GOT3 (cell line): Measurements from ENCODE around the gene APIP.
A peak's percentile ranks its signal among the peaks of the same experiment; 100 is the strongest.

Experiments used
- DNase-seq: peaks from one replicate; lab custom pipeline; 2025; ENCODE audit warnings: mixed read lengths; lab: John Stamatoyannopoulos, UW

APIP gene, protein sequence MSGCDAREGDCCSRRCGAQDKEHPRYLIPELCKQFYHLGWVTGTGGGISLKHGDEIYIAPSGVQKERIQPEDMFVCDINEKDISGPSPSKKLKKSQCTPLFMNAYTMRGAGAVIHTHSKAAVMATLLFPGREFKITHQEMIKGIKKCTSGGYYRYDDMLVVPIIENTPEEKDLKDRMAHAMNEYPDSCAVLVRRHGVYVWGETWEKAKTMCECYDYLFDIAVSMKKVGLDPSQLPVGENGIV

GRCh38 chr11:34916015-34916842 is at the start of gene APIP, which contains the start of gene PDHX:
Gene APIP (minus strand): TSS chr11:34916379. CDS start chr11:34916284, 95 bp downstream.
Gene PDHX (plus strand): TSS chr11:34916618. CDS start chr11:34916656, 38 bp downstream.
- peak; percentile 93 for DNase-seq

DNA sequence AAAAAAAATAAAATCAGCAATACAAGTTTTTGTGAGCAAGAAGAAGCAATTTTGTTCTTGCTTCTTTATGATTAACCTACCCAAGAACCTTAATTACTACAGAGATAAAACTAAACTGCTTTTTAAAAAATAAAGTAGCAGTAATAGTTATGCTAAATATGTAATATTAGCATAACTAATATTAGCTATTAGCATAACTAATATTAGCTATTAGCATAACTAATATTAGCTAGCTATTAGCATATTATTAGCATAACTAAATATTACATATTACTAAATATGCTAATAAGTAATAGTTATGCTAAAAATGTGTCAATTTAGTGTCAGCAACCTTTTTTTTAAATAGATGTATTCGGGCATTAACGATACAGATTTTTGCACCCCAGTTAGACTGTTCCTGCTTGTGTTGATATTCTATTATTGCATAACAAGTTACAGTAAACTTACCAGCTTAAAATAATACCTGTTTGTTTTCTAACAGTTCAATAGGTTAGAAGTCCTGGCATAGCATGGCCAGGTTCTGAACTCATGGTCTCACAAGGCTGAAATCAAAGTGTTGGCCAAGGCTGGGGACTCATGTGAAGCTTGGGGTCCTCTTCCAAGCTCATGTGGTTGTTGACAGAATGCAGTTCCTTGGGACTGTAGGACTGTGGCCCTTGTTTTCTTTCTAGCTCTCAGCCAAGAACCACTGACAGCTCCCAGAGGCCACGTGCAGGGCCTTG is 48.6 kb upstream of the APIP start:
- no peak for DNase-seq

- no peak for DNase-seq
Measured at GRCh38 chr11:34963351-34963750, 47.2 kb upstream of the APIP start.

- DNase-seq, result no peak
Measured at GRCh38 chr11:34962034-34962433, 45.9 kb upstream of the APIP start.

DNA sequence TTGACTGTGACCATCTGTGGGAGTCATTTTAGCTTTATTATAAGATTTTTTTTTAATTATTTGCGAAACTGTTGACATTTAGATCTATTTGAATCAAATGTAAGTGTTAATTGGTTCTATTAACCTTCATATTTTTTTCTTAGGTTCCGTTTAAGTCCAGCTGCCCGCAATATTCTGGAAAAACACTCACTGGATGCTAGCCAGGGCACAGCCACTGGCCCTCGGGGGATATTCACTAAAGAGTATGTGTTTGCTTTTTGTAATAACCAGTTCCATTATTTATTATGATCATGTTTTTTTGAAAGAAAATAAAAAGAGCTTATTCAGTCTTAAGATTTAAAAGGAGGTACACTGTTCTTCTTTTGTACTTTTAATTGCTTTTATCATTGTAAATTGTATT is 44.1 kb upstream of the APIP start:
- no peak for DNase-seq

DNA sequence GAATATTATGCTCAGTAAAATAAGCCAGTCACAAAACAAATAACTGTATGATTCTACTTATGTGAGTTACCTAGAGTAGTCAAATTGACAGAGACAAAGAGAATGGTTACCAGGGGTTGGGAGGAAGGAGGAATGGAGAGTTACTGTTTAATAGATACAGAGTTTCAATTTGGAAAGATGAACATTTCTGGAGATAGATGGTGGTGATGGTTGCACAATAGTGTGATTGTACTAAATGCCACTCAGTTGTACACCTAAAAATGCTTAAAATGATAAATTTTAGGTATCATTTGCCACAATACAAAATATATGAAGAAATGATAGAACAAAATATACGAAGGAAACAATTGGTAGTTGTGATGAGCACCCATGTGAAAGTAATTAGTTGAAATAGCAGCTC is 43.6 kb upstream of the APIP start:
- DNase-seq, result no peak

DNA sequence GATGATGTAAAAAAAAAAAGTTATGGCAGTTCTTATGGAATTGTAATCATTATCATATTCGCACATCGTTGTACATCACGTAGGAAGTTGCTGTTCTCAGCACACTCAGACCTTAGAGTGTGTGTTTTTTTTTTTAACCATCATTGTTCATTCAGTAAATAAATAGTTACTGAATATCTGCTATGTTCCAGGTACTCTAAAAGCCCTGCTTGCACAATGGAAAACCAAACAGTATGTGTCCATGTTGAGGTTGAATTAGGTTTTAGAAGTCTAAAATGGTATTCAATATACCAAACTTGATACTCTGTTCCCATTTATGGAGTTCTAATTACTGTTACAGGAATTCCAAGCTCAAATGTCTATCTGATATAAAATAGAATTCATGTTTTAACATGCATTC is 41.4 kb upstream of the APIP start:
- DNase-seq, result no peak

GRCh38 chr11:34957206-34957605 is 41.0 kb upstream of the APIP start:
- DNase-seq, result no peak

GRCh38 chr11:34953955-34954354 is 37.8 kb upstream of the APIP start:
- DNase-seq, result no peak

DNA sequence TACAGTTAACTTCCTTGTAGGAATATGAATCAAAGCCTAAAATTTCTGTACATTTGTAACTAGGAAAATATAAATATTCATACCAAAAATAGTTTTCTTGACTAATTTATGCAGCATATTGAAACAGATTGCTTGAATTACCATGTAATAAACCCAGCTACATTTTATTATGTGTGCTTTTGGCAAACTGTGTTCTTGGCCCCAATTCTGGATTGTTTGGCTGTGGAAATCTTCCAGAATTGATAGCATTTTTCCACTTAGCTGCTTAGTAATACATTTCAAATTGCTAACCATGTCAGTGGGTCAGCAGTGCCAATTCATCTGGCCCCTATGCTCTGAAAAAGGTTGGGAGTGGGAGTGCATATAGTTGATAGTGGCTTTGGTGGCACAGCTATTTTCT is 32.5 kb upstream of the APIP start:
- DNase-seq, result no peak

DNA sequence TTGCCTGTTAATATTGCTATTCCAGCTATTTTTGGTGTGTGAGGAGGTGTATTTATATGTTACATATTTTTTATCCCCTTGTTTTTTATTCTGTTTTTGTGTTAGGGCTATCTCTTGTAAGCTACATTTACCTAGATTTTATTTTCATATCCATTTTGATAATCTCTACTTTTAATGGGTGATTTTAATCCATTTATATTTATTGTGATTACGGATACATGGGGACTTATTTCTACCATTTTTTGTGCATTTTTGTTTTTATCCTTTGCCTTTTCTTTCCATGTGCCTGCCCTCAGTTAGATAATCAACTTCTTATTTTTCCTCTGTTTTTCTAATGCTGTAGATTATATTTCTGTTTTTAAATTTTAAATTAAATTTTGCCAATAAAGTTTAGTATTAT is 28.5 kb upstream of the APIP start:
- DNase-seq, result no peak

DNA sequence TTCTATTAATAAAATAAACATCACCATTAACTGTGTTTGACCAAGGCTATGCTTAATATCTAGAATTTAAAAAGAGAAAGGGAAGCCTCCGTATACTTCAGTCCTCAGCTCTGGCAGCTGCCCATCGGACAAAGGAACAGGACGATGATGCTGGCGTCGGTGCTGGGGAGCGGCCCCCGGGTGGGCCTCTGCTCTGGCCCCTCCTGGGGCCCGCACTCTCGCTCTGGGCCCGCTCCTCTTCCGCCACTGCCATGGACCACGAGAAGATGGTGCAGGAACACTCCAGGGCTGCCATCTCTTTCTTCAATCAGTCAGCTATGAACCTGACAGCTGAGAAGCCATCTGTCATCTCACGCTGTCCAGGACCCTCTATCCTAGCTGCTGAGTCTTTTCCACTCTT is 25.5 kb upstream of the APIP start:
- DNase-seq, result no peak

GRCh38 chr11:34940026-34940677 is 24.0 kb upstream of the APIP start:
- DNase-seq, result no peak

- no peak for DNase-seq
Measured at GRCh38 chr11:34938611-34939010, 22.4 kb upstream of the APIP start.

GRCh38 chr11:34936945-34937629 is 20.9 kb upstream of the APIP start:
- DNase-seq, result no peak

DNA sequence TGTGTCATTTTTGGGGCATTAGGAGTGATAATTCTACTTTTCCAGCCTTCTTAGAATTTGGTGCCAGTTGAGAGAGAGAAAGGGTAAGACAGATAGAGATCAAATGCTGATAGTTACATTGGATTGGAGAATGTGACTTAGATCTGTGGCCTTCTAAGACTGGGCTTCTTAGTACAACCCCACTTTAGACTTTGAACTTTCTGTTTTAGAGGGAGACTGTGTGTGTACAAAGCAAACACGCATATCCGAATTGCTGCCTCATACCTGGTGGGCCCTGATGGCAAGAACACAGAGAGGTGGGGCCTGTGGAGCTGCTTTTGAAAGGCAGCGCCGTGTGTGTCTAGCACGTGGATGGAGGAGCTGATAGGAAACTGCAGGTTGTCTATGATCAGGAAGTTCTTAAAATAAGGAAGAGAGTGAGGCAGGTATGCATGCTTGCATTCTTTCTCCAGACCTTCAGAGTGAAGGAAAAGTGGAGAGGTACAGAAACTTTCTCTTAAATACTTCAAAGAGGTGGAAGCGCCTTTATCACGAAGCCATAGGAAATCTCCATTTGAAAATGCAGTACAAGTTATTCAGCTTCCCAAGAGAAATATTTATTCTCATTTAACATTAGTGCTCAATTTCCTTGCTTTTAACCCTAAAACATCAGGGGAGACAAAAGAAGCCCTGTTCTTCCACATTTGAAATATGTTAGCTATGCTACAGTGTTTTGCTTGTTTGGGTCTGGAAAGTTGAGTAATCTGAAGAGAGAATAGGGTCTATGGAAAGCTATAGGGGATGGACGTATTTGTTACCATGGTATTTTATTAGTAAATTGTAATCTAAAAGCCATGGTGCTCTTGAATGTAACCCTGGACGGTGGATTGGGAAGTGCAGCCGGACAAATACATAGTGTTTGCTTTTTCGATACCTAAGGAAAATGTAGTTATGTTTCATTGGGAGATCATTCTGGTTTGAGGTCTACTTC is 13.9 kb upstream of the APIP start:
- no peak for DNase-seq

DNA sequence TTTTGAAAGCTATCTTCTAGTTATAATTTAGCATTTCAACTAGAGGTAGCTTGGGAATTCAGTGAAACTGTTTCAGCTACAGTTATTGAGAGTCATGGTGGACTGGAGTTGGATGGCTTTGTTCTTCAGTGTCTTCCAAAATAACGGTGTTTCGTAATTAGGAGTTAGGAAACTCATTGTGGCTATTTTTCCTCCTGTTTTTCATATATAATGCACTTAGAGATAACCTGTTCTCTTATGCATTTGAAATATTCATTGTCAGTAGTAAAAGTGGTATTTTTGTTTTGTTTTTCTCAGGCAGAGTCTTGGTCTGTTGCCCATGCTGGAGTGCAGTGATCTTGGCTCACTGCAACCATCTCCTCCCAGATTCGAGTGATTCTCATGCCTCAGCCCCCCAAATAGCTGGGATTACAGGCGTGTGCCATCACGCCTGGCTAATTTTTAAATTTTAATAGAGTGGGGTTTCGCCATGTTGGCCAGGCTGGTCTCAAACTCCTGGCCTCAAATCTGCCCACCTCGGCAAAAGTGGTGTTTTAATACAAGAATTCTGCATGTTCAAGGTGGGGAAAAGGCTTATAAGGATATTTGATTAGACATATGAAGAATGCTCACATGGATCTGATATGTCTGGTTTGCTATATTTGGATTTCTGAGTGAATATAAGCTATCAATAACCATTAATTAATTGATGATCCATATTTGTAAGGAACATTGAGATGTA is 12.9 kb upstream of the APIP start:
- DNase-seq, result no peak

GRCh38 chr11:34928268-34928959 is 12.2 kb upstream of the APIP start:
- DNase-seq, result no peak

DNA sequence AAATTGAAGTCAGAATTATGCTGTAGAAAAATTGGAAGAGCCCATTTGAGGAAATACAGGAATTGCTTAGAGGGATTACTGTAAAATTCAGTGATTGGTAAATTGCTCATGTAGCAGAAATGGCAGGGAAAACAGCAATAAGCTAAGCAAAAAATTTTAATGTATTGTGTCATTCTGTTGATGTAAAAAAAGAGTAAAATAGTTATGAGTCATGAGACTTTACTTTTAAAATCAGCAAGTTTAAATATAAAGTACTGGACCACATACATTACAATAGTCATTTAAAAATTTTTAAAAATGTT is 10.6 kb upstream of the APIP start:
- no peak for DNase-seq
